Heart right ventricle (tissue), 16 donors: ENCODE results near the gene PARD3. TPM values are rescaled to one million over a fixed set of nuclear protein-coding genes. Genes with fewer than 3 reads are reported as not detected.
"Not testable (repeated sequence)": the region's sequence is repeated elsewhere in the genome, so short reads cannot be mapped to it uniquely, and the experiment has no call there.

ENCODE experiments used
- ATAC-seq, 8 donors: fragments of 200-7000 bp; cut with Tn5 transposase; one replicate each; pipeline ENCODE4 v1.9.1; 2020; ENCODE audit warnings: mild to moderate bottlenecking in 8 of 8, moderate library complexity in 8 of 8, moderate number of reproducible peaks in 1 of 8
- DNase-seq, 2 donors: peaks; one replicate each; pipeline ENCODE4 v3.0.0-alpha.2; 2020
- H3K27ac ChIP-seq, 10 donors: fragments of 200-600 bp; sonication (generic) in 2 of 10; one replicate each; pipeline versions ENCODE4 v1.5.0 to v1.8.0; 2020 to 2022; ENCODE audit warnings: mild to moderate bottlenecking in 3 of 10
- H3K27me3 ChIP-seq, 7 donors: fragments of 200-600 bp; one replicate each; pipeline ENCODE4 v1.8.0; 2021 to 2022; ENCODE audit warnings: mild to moderate bottlenecking in 2 of 7
- H3K36me3 ChIP-seq, 9 donors: fragments of 200-600 bp; sonication (generic) in 1 of 9; one replicate each; pipeline versions ENCODE4 v1.5.0 to v1.8.0; 2020 to 2022; ENCODE audit warnings: mild to moderate bottlenecking in 2 of 9
- H3K4me1 ChIP-seq, 9 donors: fragments of 200-600 bp; sonication (generic) in 1 of 9; one replicate each; pipeline versions ENCODE4 v1.5.0 to v1.8.0; 2020 to 2022; ENCODE audit warnings: mild to moderate bottlenecking in 4 of 9
- H3K4me3 ChIP-seq, 10 donors: fragments of 200-600 bp; sonication (generic) in 2 of 10; one replicate each; pipeline versions ENCODE4 v1.5.0 to v1.8.0; 2020 to 2022; ENCODE audit warnings: mild to moderate bottlenecking in 7 of 10, moderate library complexity in 2 of 10
- H3K9me3 ChIP-seq, 11 donors: fragments of 200-600 bp in 10 of 11; sonication (generic) in 2 of 11; one replicate each; pipeline versions ENCODE4 v1.5.0 to v1.8.0; 2013 to 2022; ENCODE audit warnings: mild to moderate bottlenecking in 2 of 11, control low read depth in 1 of 11, moderate library complexity in 1 of 11
- CTCF ChIP-seq, 9 donors: fragments of 200-600 bp; sonication (generic) in 2 of 9; IDR thresholded peaks; one replicate each; pipeline versions ENCODE4 v1.5.0 to v1.8.0; 2021 to 2022; ENCODE audit warnings: antibody characterized with exemption in 9 of 9, mild to moderate bottlenecking in 5 of 9, moderate library complexity in 1 of 9
- WGBS, 2 donors: extraction: QIAGEN DNeasy Blood & Tissue Kit; methylation state at CpG; one replicate each; pipeline ENCODE4 v1.1.7; 2013; ENCODE audit warnings: inconsistent platforms in 1 of 2; 5-methylcytosine and 5-hydroxymethylcytosine counted together
- intact Hi-C, 10 donors: fragments of 100-400 bp; cut with DNase I; formaldehyde crosslinking; loops; one replicate each; pipeline versions ENCODE4 v1.11.1 to v1.14.2; 2022
- polyA plus RNA-seq, 2 donors: library from polyadenylated mRNA; stranded (reverse); fragments of 200-250 nt; gene quantifications; one replicate each; pipeline ENCODE4 v1.2.3, GENCODE V29; 2013
- total RNA-seq, 10 donors: library from RNA; stranded (reverse); fragmentation: NEBNext Ultra II Directional in 3 of 10; extraction: Animal tissue kit (Norgen Biotek cat#: 25700) in 3 of 10; gene quantifications; one replicate each; pipeline versions ENCODE4 v1.2.1 to v1.2.4, GENCODE V29; 2021 to 2023
- donor health status: Arrhythmogenic right ventricular cardiomyopathy.
- donor health status: ischemic (EF 13 %, LVEDD 7.1; RV severe dilation, severe dysfunction).
- donor health status: healthy with polysubstance abuse.
- donor health status: DM: no; HTN: yes; CAD: no.
- donor health status: DM: no; HTN: no; CAD: no.
- donor health status: ischemic (EF 25% LVEDD 6.9; RV normal size, moderate dysfunction).
- donor health status: ischemic (EF 25% LVEDD 5.7; RV mildly dilated, moderate dysfunction).
- donor health status: healthy.
- donor health status: DM: yes; HTN: yes; CAD: no.
- donor health status: Ischemic cardiomyopathy.
- donor health status: ischemic (EF 35%, LVEDD 5.7; RV mildly dilated, moderate dysfunction).
- donor health status: nonischemic (EF 11% LVEDD 7.7; RV severe dilation, severe dysfunction).
- donor health status: DM: yes; HTN: yes; CAD: no.
- donor health status: PGD.
- donor health status: ischemic (EF 29% LVEDD 5.4; RV normal size, mild dysfunction).
- donor health status: nonischemic (EF 23%, LVEDD 6.1; RV moderate dilation, normal function).

The PARD3 gene
- total and polyA plus RNA-seq, 12 donors = 19.7 to 41.8 (median 34.2) TPM

DNA sequence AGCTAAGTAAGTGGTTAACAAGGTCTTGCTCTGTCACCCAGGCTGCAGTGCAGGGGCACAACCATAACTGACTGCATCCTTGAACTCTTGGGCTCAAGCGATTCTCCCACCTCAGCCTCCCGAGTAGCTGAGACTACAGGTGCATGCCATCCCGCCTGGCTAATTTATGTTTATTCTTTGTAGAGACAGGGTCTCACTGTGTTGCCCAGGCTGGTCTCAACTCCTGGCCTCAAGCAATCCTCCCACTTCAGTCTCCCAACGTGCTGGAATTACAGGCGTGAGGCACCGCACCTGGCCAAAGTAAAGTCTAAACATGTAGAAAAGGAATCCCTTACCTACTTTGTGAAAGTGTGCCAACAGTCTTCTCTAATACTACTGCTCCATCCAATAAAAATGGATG is 17.9 kb downstream of the PARD3 start:
- H3K27me3 ChIP-seq = peaks cover 0 to 6% (median 0%) of the 10 kb centered on the region in 7 donors
- WGBS, 2 donors = 88 to 96% methylated on average over 6 of the region's 6 CpGs
- H3K9me3 ChIP-seq = no peaks in the 10 kb centered on the region
- intact Hi-C loops = no loop called here
- no peaks in the 10 kb centered on the region for H3K36me3 ChIP-seq
- H3K4me1 ChIP-seq = peaks cover 0 to 35% (median 20%) of the 10 kb centered on the region in 9 donors
- H3K27ac ChIP-seq = no peak overlapping the region
- DNase-seq (no peak), ATAC-seq (no peak)
- no peak overlapping the region for H3K4me3 ChIP-seq
- TF ChIP-seq CTCF (IDR thresholded peaks at IDR 0.05) = no peak

GRCh38 chr10:34796133-34796532 is 19.0 kb downstream of the PARD3 start:
- Histone ChIP-seq H3K4me1 (peaks cover 0 to 33% (median 16%) of the 10 kb centered on the region in 9 donors), H3K36me3 (no peaks in the 10 kb centered on the region), H3K4me3 (no peak overlapping the region), H3K27me3 (peaks cover 0 to 8% (median 0%) of the 10 kb centered on the region in 7 donors), H3K27ac (no peak overlapping the region), H3K9me3 (no peaks in the 10 kb centered on the region)
- ATAC-seq (no peak), DNase-seq (no peak)
- intact Hi-C loops = no loop called here
- WGBS, 2 donors = 93 to 96% methylated on average over 1 of the region's 1 CpG
- TF ChIP-seq CTCF (IDR thresholded peaks at IDR 0.05) = no peak

DNA sequence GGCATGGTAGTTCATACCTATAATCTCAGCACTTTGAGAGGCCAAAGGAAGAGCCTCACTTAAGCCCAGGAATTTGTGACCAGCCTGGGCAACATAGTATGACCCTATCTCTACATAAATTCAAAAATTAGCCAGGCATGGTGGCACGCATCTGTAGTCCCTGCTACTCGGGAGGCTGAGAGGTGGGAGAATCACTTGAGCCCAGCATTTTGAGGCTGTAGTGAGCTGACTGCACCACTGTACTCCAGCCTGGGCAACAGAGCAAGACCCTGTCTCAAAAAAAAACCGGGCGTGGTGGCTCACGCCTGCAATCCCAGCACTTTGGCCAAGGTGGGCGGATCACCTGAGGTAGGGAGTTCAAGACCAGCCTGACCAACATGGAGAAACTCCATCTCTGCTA is 19.8 kb downstream of the PARD3 start:
- Histone ChIP-seq H3K4me3 (no peak overlapping the region), H3K27ac (no peak overlapping the region), H3K4me1 (peaks cover under 1 to 33% (median 14%) of the 10 kb centered on the region in 9 donors), H3K27me3 (peaks cover 0 to 8% (median 0%) of the 10 kb centered on the region in 7 donors), H3K36me3 (no peaks in the 10 kb centered on the region), H3K9me3 (no peaks in the 10 kb centered on the region)
- ATAC-seq (no peak), DNase-seq (no peak)
- 97 to 98% methylated on average over 6 of the region's 6 CpGs for WGBS, 2 donors
- intact Hi-C loops = no loop called here
- TF ChIP-seq CTCF (IDR thresholded peaks at IDR 0.05) = no peak

DNA sequence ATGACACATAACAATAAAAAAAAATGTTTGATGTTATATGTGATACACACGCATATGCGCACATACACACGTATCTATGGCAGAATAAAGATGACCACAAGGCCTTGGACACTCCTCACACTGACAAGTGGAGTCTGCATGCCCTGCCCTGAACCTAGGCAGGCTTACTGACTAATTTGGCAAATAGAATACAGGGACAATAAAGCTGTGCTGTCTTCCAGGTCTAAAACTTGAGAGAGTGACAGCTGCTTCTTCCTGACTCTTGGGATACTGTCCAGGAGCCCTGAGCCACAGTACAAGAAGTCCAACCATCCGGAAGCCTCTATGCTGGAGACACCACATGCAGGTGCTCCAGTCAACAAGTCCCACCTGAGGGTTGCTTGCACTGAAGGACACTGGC is 20.3 kb downstream of the PARD3 start:
- H3K4me3 ChIP-seq = no peak overlapping the region
- DNase-seq (no peak), ATAC-seq (no peak)
- no peak for TF ChIP-seq CTCF (IDR thresholded peaks at IDR 0.05)
- H3K36me3 ChIP-seq = no peaks in the 10 kb centered on the region
- peaks cover 0 to 8% (median 0%) of the 10 kb centered on the region in 7 donors for H3K27me3 ChIP-seq
- 93 to 96% methylated on average over 4 of the region's 4 CpGs for WGBS, 2 donors
- H3K4me1 ChIP-seq = peaks cover 6 to 35% (median 18%) of the 10 kb centered on the region in 9 donors
- intact Hi-C loops = no loop called here
- H3K27ac ChIP-seq = no peak overlapping the region
- no peaks in the 10 kb centered on the region for H3K9me3 ChIP-seq

DNA sequence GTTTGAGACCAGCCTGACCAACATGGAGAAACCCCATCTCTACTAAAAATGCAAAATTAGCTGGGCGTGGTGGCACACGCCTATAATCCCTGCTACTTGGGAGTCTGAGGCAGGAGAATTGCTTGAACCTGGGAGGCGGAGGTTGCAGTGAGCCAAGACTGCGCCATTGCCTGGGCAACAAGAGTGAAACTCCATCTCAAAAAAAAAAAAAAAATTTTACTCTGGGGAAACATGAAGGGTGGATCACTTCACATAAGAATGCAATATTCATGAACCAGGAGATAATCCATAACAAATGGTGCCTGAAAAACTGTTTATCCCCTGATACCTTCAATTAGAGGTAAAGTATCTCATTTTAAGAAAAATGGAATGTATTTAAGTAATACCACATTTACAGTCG is 21.5 kb downstream of the PARD3 start:
- ATAC-seq, H3K27ac ChIP-seq, H3K36me3 ChIP-seq, H3K4me3 ChIP-seq, H3K27me3 ChIP-seq, H3K9me3 ChIP-seq, intact Hi-C loops, DNase-seq: not testable (repeated sequence)
- H3K4me1 ChIP-seq = peaks cover 7 to 37% (median 22%) of the 10 kb centered on the region in 9 donors
- 98 to 99% methylated on average over 5 of the region's 5 CpGs for WGBS, 2 donors
